ENCODE measurements around the gene OPTC.

OPTC gene

GRCh38 chr1:203471841-203472240 is 22.1 kb upstream of the OPTC start:
- DNase-seq (ENCODE audit: low read depth) = no peak
- no peak overlapping the region for H3K4me3 ChIP-seq (ENCODE audit: low read length)
- no peak for TF ChIP-seq CTCF (IDR thresholded peaks at IDR 0.05; ENCODE audit: insufficient read depth, low read depth, low read length, missing control alignments)

- DNase-seq (ENCODE audit: low read depth) = no peak
- no peak overlapping the region for H3K4me3 ChIP-seq (ENCODE audit: low read length)
- TF ChIP-seq CTCF (IDR thresholded peaks at IDR 0.05; ENCODE audit: insufficient read depth, low read depth, low read length, missing control alignments) = no peak
Measured at GRCh38 chr1:203473281-203473680, 20.7 kb upstream of the OPTC start.

- TF ChIP-seq CTCF (IDR thresholded peaks at IDR 0.05; ENCODE audit: insufficient read depth, low read depth, low read length, missing control alignments) = no peak
Measured at GRCh38 chr1:203473781-203474305, 20.1 kb upstream of the OPTC start.

GRCh38 chr1:203475012-203475981 is 18.7 kb upstream of the OPTC start, which contains the start of gene PRELP:
PRELP (plus strand) TSS chr1:203475806; CDS start chr1:203483185, 7,379 bp downstream.
- DNase-seq (ENCODE audit: low read depth) = peak; percentile 22
- H3K4me3 ChIP-seq (ENCODE audit: low read length) = no peak within 1 kb of the TSS
- TF ChIP-seq CTCF (IDR thresholded peaks at IDR 0.05; ENCODE audit: insufficient read depth, low read depth, low read length, missing control alignments) = peak; percentile 20

More at GRCh38 chr1:203473781-203474305, 20.1 kb upstream of the OPTC start:
- H3K4me3 ChIP-seq (ENCODE audit: low read length) = no peak overlapping the region
- no peak for DNase-seq (ENCODE audit: low read depth)

- DNase-seq (ENCODE audit: low read depth) = no peak
- no peak for TF ChIP-seq CTCF (IDR thresholded peaks at IDR 0.05; ENCODE audit: insufficient read depth, low read depth, low read length, missing control alignments)
- H3K4me3 ChIP-seq (ENCODE audit: low read length) = no peak overlapping the region
Measured at GRCh38 chr1:203476216-203476814, 17.6 kb upstream of the OPTC start.

- no peak for TF ChIP-seq CTCF (IDR thresholded peaks at IDR 0.05; ENCODE audit: insufficient read depth, low read depth, low read length, missing control alignments)
- H3K4me3 ChIP-seq (ENCODE audit: low read length) = no peak overlapping the region
- DNase-seq (ENCODE audit: low read depth) = no peak
Measured at GRCh38 chr1:203477748-203478147, 16.2 kb upstream of the OPTC start.

Data from epithelial cell of esophagus (primary cell).